ENCODE data around the gene RABIF.
"Not testable (repeated sequence)": the region's sequence is repeated elsewhere in the genome, so short reads cannot be mapped to it uniquely, and the experiment has no call there.

Gene RABIF

DNA sequence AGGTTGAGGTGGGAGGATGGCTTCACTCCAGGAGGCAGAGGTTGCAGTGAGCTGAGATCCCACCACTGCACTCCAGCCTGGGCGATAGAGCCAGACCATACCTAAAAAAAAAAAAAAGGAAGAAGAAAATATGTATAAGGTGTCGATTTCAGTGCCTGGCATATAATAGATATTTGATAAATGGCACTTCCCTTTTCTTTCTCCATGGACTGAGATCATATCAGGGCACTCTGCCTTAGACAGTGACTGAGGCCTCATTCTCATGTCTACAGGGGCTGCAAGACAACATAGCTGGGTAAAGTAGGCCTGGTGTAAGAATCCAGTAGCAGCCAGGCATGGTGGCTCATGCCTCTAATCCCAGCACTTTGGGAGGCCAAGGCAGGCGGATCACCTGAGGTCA, 57.0 kb downstream of the RABIF start:
- no peak for DNase-seq

DNA sequence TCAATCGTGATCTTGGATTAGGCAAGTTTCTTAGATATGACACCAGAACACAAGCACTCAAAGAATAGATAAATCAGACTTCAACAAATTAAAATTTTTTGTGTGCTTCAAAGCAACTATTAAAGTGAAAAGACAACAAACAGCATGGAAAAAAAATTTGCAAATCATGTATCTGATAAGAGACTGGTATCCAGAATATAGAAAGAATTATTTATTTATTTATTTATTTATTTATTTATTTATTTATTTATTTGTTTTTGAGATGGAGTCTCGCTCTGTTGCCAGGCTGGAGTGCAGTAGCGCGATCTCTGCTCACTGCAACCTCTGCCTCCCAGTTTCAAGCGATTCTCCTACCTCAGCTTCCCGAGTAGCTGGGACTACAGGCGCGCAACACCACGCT, 59.7 kb downstream of the RABIF start:
- DNase-seq, result not testable (repeated sequence)
